GM12891 (cell line): Measurements from ENCODE around the gene ZNF341.

ENCODE experiments used
- POLR2A ChIP-seq: IDR thresholded peaks from 2 replicates; pipeline ENCODE4 v1.6.1; 2011; ENCODE audit warnings: low read depth, low read length, control low read depth
- POLR2AphosphoS5 ChIP-seq: IDR thresholded peaks from 2 replicates; pipeline ENCODE4 v1.6.1; 2011; ENCODE audit warnings: low read depth, low read length, control low read depth

GRCh38 chr20:33721391-33722140 lies 10.2 kb upstream of the ZNF341 start:
- TF ChIP-seq POLR2AphosphoS5 (no peak), POLR2A (no peak)
